ENCODE data around the gene CCDC81. TPM values are rescaled to one million over a fixed set of nuclear protein-coding genes. Genes with fewer than 3 reads are reported as not detected.
"Not testable (repeated sequence)": the region's sequence is repeated elsewhere in the genome, so short reads cannot be mapped to it uniquely, and the experiment has no call there.

The CCDC81 gene
- total RNA-seq, 1 experiment from 2014 or later: 0.33 TPM

- Mint-ChIP-seq H3K27me3 (ENCODE audit: unreplicated experiment) (no peaks in the 10 kb centered on the region), H3K4me1 (ENCODE audit: low read depth, unreplicated experiment) (no peaks in the 10 kb centered on the region), H3K36me3 (ENCODE audit: insufficient read depth, unreplicated experiment) (no peaks in the 10 kb centered on the region), H3K9me3 (ENCODE audit: low read depth, unreplicated experiment) (no peaks in the 10 kb centered on the region), H3K4me3 (ENCODE audit: low read depth, unreplicated experiment) (no peak overlapping the region), H3K27ac (ENCODE audit: unreplicated experiment) (no peak overlapping the region)
- intact Hi-C loops (cut with micrococcal nuclease; ENCODE audit: unreplicated experiment): no loop called here
- no peak for DNase-seq
- CTCF ChIA-PET: no interaction called here
- TF ChIP-seq CTCF (IDR thresholded peaks at IDR 0.05; ENCODE audit: unreplicated experiment): no peak
- BruUV-seq (replicated peaks): no TSS peak
Observed at GRCh38 chr11:86422371-86422770, 47.7 kb downstream of the CCDC81 start.

- H3K9me3 Mint-ChIP-seq (ENCODE audit: low read depth, unreplicated experiment); CTCF ChIA-PET; H3K4me1 Mint-ChIP-seq (ENCODE audit: low read depth, unreplicated experiment); intact Hi-C loops (cut with micrococcal nuclease; ENCODE audit: unreplicated experiment); H3K4me3 Mint-ChIP-seq (ENCODE audit: low read depth, unreplicated experiment); BruUV-seq (replicated peaks); H3K27me3 Mint-ChIP-seq (ENCODE audit: unreplicated experiment); H3K36me3 Mint-ChIP-seq (ENCODE audit: insufficient read depth, unreplicated experiment); DNase-seq; H3K27ac Mint-ChIP-seq (ENCODE audit: unreplicated experiment): not testable (repeated sequence)
Observed at GRCh38 chr11:86423488-86423887, 48.8 kb downstream of the CCDC81 start.

GRCh38 chr11:86427441-86427840 lies 52.8 kb downstream of the CCDC81 start:
- intact Hi-C loops (cut with micrococcal nuclease; ENCODE audit: unreplicated experiment): no loop called here
- BruUV-seq (replicated peaks): no TSS peak
- TF ChIP-seq CTCF (IDR thresholded peaks at IDR 0.05; ENCODE audit: unreplicated experiment): no peak
- no peak for DNase-seq
- Mint-ChIP-seq H3K9me3 (ENCODE audit: low read depth, unreplicated experiment) (no peaks in the 10 kb centered on the region), H3K4me3 (ENCODE audit: low read depth, unreplicated experiment) (no peak overlapping the region), H3K4me1 (ENCODE audit: low read depth, unreplicated experiment) (no peaks in the 10 kb centered on the region), H3K27ac (ENCODE audit: unreplicated experiment) (no peak overlapping the region), H3K27me3 (ENCODE audit: unreplicated experiment) (no peaks in the 10 kb centered on the region), H3K36me3 (ENCODE audit: insufficient read depth, unreplicated experiment) (no peaks in the 10 kb centered on the region)
- CTCF ChIA-PET: no interaction called here

GRCh38 chr11:86431258-86431657 lies 56.6 kb downstream of the CCDC81 start:
- no peak overlapping the region for H3K27ac Mint-ChIP-seq (ENCODE audit: unreplicated experiment)

GRCh38 chr11:86433361-86434095 lies 58.8 kb downstream of the CCDC81 start:
- H3K27ac Mint-ChIP-seq (ENCODE audit: unreplicated experiment); intact Hi-C loops (cut with micrococcal nuclease; ENCODE audit: unreplicated experiment); CTCF ChIA-PET; DNase-seq; H3K36me3 Mint-ChIP-seq (ENCODE audit: insufficient read depth, unreplicated experiment); BruUV-seq (replicated peaks); H3K27me3 Mint-ChIP-seq (ENCODE audit: unreplicated experiment); H3K4me1 Mint-ChIP-seq (ENCODE audit: low read depth, unreplicated experiment); H3K9me3 Mint-ChIP-seq (ENCODE audit: low read depth, unreplicated experiment); H3K4me3 Mint-ChIP-seq (ENCODE audit: low read depth, unreplicated experiment): not testable (repeated sequence)

More at GRCh38 chr11:86431258-86431657, 56.6 kb downstream of the CCDC81 start:
- intact Hi-C loops (cut with micrococcal nuclease; ENCODE audit: unreplicated experiment): no loop called here
- no TSS peak for BruUV-seq (replicated peaks)
- no peaks in the 10 kb centered on the region for H3K27me3 Mint-ChIP-seq (ENCODE audit: unreplicated experiment)
- H3K9me3 Mint-ChIP-seq (ENCODE audit: low read depth, unreplicated experiment): no peaks in the 10 kb centered on the region
- no peak for DNase-seq
- H3K36me3 Mint-ChIP-seq (ENCODE audit: insufficient read depth, unreplicated experiment): no peaks in the 10 kb centered on the region
- no peaks in the 10 kb centered on the region for H3K4me1 Mint-ChIP-seq (ENCODE audit: low read depth, unreplicated experiment)
- CTCF ChIA-PET: no interaction called here
- no peak for TF ChIP-seq CTCF (IDR thresholded peaks at IDR 0.05; ENCODE audit: unreplicated experiment)
- H3K4me3 Mint-ChIP-seq (ENCODE audit: low read depth, unreplicated experiment): no peak overlapping the region
